Endothelial cell of coronary artery (primary cell): Measurements from ENCODE around the gene BEST2. TPM values are rescaled to one million over a fixed set of nuclear protein-coding genes. Genes with fewer than 3 reads are reported as not detected.

Source experiments
- total RNA-seq: library from RNA; depleted of rRNA; stranded (reverse); fragments of >200 nt; gene quantifications from 2 replicates; pipeline ENCODE4 v1.2.3, GENCODE V29; 2014

The BEST2 gene
- total RNA-seq, result not detected in 2 replicates

DNA sequence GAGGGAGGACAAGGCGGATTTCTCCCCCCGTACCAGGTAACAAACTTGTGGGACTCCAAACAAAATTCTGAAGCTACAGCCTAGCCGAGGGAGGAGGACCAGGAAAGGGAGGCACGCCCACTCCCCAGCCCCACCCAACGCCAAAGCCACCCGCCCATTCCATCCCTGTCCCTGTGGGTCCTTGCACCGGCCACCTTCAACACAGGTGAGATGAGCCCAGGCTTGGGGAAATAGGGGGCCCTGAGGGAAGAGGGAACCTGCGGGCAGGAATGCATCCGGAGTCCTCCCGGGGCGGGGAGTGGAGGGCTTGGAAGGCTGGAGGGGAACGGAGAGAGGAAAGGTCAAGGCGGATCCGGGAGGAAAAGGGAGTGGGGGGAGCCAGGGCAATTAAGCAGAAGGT, at the start of gene BEST2:
Gene BEST2 (plus strand): TSS at position 157 of the 400 bp plus-strand sequence. CDS start 802 bp downstream, outside the sequence.

DNA sequence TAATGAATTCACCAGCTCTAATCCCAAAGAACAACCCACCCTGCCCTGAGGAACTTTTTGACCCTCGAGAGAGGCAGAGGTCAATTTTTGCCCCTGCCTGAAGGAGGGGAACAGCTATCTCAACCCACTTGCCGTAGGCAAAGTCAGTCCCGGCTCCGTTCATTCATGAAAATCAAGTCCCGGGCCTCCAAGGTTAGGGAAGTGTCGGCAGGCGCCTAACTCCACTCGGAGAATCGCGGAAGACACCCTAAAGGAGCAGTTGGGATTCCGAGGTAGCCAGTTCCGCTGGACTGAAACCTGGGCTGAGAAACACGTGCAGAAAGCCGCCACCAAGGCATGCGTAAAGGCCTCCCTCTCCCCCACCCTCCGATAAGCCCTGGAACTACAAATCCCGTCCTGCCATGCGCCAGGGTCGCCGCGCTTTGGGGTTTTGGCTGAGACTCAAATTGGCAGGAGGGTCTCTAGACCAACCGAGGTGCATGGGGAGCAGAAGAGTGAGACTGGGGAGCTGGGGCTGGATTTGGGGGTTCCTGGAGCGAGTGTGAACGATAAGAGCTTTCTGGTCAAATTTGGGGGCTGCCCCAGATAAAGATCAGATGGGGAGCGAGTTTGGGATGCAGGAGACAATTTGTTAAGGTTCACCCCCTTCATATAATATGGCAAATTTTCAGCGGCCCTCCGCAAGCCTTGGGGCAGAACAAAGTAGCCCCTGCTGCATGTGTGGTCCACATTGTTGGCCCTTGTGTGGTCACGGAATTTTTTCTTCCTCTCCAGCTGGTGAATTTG, 27.8 kb upstream of the BEST2 start, which contains the start of gene TNPO2:
Gene TNPO2 (minus strand): TSS at position 292 of the 786 bp plus-strand sequence. CDS start 2,955 bp downstream, outside the sequence.

DNA sequence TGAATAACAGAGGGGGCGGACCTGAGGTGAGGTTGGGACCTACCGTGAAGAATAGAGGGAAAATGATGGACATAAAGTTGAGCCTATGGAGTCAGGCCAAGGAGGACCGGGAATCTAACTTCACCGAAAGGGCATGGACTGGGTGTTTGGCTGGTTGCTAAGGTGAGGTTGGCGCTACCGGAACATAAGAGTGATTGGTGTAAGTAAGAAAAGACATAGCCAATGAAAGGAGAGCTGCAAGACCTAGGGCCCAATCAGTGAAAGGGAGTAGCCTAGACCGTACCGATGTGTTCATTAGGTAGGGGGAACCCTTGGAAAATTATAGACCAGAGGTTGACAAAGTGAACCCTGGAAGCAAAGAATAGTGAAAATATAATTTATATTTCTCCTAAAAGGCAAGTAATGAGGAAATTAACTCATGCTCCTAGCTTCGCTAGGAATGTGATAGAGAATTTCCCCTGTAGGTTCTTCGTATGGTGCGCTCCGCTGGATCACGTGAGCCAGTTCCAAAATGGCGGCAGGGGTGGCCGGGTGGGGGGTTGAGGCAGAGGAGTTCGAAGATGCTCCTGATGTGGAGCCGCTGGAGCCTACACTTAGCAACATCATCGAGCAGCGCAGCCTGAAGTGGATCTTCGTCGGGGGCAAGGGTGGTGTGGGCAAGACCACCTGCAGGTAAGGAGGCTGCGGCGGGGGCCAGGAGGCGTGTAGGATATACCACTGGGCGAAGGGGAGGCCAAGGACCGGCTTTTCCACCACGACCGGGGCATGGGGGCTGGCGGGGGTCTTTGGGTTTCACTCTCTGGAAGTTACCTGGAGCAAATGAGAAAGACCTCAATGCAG, 14.4 kb upstream of the BEST2 start, which contains the start of gene GET3:
Gene GET3 (plus strand): TSS at position 503 of the 840 bp plus-strand sequence. CDS start 9 bp downstream, at position 512.

DNA sequence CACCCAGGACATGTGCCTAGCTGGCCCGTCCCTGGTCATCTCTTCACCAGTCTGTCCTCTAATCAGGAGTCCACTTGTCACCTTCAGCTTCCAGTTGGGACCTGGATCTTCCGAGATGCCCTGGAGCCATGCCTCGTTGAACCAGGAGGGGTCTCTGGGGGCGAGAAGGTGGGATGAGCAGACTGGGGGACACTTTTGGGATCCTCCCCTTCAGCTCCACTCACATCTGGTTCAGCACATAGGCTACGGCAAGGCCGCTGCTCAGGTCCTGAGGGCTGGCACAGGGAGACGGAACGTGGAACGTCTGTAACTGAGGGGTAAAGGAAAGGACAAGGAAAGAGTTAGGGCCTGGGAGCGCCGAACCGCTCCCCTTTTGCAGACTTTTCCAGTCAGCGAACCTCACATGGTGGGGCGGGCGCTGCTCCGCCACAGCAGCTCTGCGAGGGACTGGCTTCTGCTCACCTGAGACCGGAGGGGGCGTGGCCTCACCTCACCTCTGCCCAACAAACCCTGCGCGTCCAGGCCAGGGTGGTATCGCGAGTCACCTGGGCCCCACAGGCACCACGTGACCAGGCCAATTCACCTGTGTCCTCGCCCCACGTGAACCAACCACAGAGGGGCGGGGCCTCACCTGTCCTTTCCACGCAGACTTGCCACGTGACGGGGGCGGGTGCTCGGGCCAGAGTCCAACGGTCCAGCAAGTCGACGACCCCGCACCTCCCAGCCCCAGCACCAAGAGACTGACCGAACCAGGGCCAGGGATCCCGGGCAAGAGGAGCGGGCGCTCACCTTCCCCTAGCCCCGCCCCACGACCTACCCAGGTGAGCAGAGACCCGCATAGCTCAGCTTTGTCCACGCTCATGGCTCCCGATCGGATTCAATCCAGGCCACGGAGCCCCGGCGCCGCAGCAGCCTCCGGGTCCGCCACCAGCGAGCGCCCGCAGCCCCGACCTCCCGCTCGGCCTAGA, 23.3 kb downstream of the BEST2 start, which contains the start of gene HOOK2:
Gene HOOK2 (minus strand): TSS at position 965 of the 968 bp plus-strand sequence. CDS start 103 bp downstream, at position 862.

DNA sequence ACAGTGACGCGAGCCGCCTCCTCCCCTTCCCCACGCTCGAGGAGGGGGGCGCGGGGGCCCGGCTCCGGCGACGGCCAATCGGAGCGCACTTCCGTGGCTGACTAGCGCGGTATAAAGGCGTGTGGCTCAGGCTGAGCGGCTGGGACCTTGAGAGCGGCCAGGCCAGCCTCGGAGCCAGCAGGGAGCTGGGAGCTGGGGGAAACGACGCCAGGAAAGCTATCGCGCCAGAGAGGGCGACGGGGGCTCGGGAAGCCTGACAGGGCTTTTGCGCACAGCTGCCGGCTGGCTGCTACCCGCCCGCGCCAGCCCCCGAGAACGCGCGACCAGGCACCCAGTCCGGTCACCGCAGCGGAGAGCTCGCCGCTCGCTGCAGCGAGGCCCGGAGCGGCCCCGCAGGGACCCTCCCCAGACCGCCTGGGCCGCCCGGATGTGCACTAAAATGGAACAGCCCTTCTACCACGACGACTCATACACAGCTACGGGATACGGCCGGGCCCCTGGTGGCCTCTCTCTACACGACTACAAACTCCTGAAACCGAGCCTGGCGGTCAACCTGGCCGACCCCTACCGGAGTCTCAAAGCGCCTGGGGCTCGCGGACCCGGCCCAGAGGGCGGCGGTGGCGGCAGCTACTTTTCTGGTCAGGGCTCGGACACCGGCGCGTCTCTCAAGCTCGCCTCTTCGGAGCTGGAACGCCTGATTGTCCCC, 39.9 kb downstream of the BEST2 start, which contains the start of gene JUNB:
Gene JUNB (plus strand): TSS at position 142 of the 706 bp plus-strand sequence. CDS start 286 bp downstream, at position 428.

DNA sequence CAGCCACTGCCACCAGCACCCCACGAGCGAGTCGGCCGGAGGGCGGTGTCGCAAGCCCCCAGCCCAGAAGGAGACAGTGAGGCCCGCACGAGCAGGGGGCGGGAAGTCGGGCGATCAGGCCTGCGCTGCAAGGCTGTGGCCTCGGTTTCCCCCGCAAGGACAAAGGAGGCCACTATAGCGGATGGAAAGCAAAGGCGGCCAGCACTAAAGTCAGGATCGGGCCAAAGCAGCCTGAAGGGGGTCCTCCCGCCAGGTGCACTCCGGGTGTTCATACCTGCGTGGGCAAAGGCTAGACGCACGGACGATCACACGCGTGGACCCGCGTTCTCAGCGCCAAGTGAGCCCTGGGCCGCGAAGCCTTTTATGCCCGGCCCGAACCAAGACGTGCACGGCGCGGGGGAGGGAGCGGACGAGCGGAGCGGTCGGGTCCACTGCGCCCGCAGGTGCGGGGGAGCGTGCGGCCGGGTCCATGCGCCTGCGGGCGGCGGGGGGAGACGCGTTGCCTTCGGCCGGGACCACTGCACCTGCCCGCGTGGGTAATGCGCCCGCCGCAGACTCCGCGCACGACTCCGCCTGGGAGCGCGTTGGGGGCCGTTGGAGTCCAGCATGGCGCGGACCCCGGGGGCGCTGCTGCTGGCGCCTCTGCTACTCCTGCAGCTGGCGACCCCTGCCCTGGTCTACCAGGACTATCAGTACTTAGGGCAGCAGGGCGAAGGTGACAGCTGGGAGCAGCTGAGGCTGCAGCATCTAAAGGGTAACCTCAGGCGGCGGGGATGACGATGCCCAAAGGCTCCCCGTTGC, 50.1 kb downstream of the BEST2 start, which contains the start of the genes PRDX2 and THSD8:
Gene PRDX2 (minus strand): TSS at position 335 of the 801 bp plus-strand sequence. CDS start 539 bp downstream, outside the sequence.
Gene THSD8 (plus strand): TSS at position 604 of the 801 bp plus-strand sequence. CDS start 3 bp downstream, at position 607.

DNA sequence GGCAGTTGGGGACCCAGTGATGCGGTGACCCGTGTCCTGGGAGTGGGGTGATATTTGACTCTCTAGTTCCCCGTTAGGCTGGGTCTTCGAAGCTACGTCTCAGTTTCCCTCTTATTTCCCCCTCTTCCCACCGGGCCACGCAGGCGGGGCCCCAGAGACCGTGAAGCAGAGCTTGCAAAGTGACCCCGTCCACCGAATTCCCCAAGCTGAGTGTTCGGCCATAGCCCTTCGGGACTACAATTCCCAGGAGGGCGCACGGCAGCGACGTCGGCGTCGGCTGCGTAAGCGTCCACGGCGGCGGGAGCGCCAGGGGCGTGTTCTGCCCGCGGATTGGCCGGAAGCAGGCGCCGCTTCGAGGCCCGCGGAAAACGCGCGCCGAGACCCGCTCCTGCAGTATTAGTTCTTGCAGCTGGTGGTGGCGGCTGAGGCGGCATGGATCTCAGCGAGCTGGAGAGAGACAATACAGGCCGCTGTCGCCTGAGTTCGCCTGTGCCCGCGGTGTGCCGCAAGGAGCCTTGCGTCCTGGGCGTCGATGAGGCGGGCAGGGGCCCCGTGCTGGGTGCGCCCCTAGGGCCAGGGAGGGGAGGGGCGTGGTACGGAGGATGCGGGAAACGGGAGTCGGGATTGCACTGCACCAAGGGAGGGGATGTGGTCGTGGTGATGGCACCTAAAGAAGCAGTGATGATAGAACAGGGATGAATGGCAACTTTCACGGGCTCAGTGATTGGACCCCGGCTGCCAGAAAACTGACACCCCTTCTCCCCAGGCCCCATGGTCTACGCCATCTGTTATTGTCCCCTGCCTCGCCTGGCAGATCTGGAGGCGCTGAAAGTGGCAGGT, 54.9 kb downstream of the BEST2 start, which contains the start of gene RNASEH2A:
Gene RNASEH2A (plus strand): TSS at position 343 of the 840 bp plus-strand sequence. CDS start 90 bp downstream, at position 433.

Other genes with a start within 250 kb of the BEST2 start
- gene ZNF564, start 200.3 kb upstream of the BEST2 start, total RNA-seq, result 7.4 and 8.1 TPM in 2 replicates
- 5.5 and 7.1 TPM in 2 replicates for gene ZNF490, start 141.0 kb upstream of the BEST2 start, total RNA-seq
- gene ZNF791, start 140.9 kb upstream of the BEST2 start, total RNA-seq, result 13.1 and 13.3 TPM in 2 replicates
- gene MAN2B1, start 85.0 kb upstream of the BEST2 start, total RNA-seq, result 26.6 and 33.1 TPM in 2 replicates
- 9.5 and 11.8 TPM in 2 replicates for gene WDR83, start 85.0 kb upstream of the BEST2 start, total RNA-seq
- 47.1 and 64.1 TPM in 2 replicates for gene DHPS, start 69.9 kb upstream of the BEST2 start, total RNA-seq
- gene GNG14, start 63.8 kb upstream of the BEST2 start, total RNA-seq, result not detected in 2 replicates
- 5.6 and 9.3 TPM in 2 replicates for gene FBXW9, start 55.2 kb upstream of the BEST2 start, total RNA-seq
- gene TNPO2, start 27.9 kb upstream of the BEST2 start, total RNA-seq, result 29.8 and 31.5 TPM in 2 replicates
- gene TRIR, start 17.1 kb upstream of the BEST2 start, total RNA-seq, result 149 and 154 TPM in 2 replicates
- 96.2 and 110 TPM in 2 replicates for gene GET3, start 14.3 kb upstream of the BEST2 start, total RNA-seq
- 11.7 and 17.2 TPM in 2 replicates for gene HOOK2, start 23.8 kb downstream of the BEST2 start, total RNA-seq
- gene JUNB, start 39.7 kb downstream of the BEST2 start, total RNA-seq, result 28.0 and 50.4 TPM in 2 replicates
- gene PRDX2, start 50.0 kb downstream of the BEST2 start, total RNA-seq, result 224 and 246 TPM in 2 replicates
- not detected in 2 replicates for gene THSD8, start 50.3 kb downstream of the BEST2 start, total RNA-seq
- gene RNASEH2A, start 54.8 kb downstream of the BEST2 start, total RNA-seq, result 18.4 and 35.4 TPM in 2 replicates
- gene RTBDN, start 82.8 kb downstream of the BEST2 start, total RNA-seq, result not detected in 2 replicates
- 0.09 and 0.36 TPM in 2 replicates for gene MAST1, start 86.7 kb downstream of the BEST2 start, total RNA-seq
- 11.1 and 18.9 TPM in 2 replicates for gene DNASE2, start 129.7 kb downstream of the BEST2 start, total RNA-seq
- not detected in 2 replicates for gene KLF1, start 135.4 kb downstream of the BEST2 start, total RNA-seq
- gene GCDH, start 139.4 kb downstream of the BEST2 start, total RNA-seq, result 16.5 and 22.1 TPM in 2 replicates
- gene SYCE2, start 167.5 kb downstream of the BEST2 start, total RNA-seq, result 0.09 TPM in 1 of 2 replicates, not detected in the other
- gene FARSA, start 181.9 kb downstream of the BEST2 start, total RNA-seq, result 54.9 and 57.3 TPM in 2 replicates
- gene CALR, start 186.8 kb downstream of the BEST2 start, total RNA-seq, result 1,479 and 1,611 TPM in 2 replicates
- 59.1 and 98.8 TPM in 2 replicates for gene RAD23A, start 194.1 kb downstream of the BEST2 start, total RNA-seq
- gene GADD45GIP1, start 205.4 kb downstream of the BEST2 start, total RNA-seq, result 31.3 and 32.6 TPM in 2 replicates
- gene DAND5, start 217.8 kb downstream of the BEST2 start, total RNA-seq, result 0.09 TPM in 1 of 2 replicates, not detected in the other
- 8.1 and 21.8 TPM in 2 replicates for gene NFIX, start 243.7 kb downstream of the BEST2 start, total RNA-seq